Measurements from ENCODE around the gene PJA1.

The PJA1 gene

DNA sequence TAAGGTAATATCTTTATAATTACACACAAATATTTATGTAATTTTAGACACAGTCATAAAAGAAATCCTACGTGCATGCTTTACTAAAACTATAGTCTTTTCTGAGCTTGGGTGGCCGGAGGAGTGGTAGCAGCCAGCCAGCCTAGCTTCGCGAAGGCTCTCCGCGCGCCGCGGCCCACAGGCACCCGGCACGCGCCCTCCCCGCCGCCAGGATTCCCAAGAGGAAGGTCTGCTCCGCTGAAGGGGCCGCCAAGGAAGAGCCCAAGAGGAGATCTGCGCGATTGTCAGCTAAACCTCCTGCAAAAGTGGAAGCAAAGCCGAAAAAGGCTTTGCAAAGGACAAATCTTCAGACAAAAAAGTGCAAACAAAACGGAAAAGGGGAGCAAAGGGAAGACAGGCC lies 8.7 kb upstream of the PJA1 start:
- no peak for DNase-seq
- in situ Hi-C loops (cut with MboI; ENCODE audit: low pct_unique_long_range_greater_than_20kb, low sequenced_read_pairs): no loop called here

DNA sequence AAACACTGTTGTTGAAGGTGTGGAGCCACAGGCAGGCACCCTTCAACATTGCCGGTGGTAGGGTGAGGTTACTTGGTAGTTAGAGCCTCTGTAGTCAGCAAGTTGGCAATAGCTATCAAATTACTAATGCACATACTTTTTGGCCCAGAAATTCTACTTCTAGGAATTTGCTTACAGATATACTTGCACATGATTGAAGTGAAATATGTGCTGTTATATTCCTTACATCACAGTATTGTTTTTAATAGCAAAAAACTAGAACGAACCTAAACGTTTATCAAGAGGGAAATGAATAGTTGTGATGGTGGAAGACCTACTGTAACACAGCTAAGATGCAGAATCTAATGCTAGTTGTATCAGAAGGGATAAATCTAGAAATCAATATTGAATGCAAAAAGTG lies 7.7 kb upstream of the PJA1 start:
- no peak for DNase-seq
- in situ Hi-C loops (cut with MboI; ENCODE audit: low pct_unique_long_range_greater_than_20kb, low sequenced_read_pairs): no loop called here

DNA sequence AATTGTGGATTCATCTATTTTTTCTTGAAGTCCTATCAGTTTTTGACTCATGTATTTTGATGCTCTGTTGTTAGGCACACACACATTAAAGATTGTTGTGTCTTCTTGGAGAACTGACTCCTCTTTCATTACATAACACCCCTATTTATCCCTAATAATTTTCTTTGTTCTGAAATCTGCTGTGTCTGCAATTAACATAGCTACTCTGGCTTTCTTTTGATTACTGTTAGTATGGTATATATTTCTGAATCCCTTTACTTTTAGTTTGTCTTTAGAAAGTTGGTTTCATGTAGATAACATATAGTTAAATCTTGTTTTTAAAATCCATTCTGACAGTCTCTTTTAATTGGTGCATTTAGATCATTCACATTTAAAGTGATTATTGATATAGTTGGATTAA lies 5.1 kb upstream of the PJA1 start:
- no peak for DNase-seq
- in situ Hi-C loops (cut with MboI; ENCODE audit: low pct_unique_long_range_greater_than_20kb, low sequenced_read_pairs): no loop called here

DNA sequence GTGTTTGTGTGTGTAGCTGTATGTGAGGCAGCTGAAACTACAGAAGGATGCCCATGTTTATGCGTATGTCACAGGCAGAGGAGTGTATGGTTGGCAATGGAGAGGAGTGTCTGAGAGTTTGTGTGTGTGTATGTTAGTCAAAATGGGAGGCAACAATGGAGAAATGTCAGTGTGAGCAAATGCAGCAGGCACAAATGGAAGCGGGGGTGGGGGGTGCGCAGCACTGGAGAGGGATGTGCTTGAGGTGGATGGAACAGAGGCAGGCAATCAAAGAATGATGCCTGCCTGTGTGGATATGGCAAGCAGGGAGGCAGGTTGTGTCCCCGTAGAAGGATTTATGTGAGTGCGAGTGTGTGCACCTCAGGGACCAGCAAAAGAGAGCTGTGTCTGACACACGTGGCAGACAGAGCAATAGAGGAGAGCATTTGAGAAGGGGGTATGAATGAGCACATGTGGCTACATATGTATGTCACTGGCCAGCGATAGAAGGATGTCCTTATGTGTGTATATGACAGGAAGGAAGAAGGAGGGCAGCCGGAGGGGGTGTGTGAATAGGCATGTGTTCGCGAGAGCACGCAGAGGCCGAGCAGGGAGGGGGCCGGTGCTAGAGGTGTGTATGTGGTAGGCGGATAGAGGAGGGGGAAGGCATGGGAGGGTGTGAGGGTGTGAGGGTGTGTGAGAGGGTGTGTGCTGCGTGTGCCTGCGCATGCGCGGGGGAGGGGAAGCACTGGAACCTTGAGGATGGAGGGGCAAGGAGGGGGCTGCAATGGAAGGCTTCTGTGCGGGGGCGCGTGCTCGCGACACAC lies 1.1 kb downstream of the PJA1 start:
- peak; percentile 57 for DNase-seq
- in situ Hi-C loops (cut with MboI; ENCODE audit: low pct_unique_long_range_greater_than_20kb, low sequenced_read_pairs): no loop called here

DNA sequence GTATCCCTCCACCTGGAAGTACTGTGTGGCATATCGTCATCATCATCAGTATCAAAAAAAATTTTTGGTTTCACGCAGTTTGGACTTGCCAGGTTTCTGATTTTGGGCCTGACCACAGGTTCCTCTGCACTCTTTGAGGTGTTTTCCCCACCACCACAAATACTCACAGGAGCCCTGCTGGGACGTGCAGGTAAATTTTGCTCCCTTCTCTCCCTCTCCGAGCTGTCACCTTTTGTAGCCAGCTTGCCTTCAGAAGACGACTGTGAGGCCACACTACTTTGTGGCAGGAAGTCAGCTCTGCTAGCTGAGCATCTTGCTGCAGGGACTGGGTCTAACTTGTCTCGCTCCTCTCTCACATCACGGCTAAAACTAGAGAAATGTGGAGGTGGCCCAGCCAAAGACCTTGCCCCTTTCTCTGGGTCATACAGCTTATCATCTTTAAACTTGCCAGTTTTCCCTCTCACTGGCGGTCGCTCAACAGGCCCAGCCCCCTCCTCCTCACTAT lies 2.8 kb downstream of the PJA1 start:
- in situ Hi-C loops (cut with MboI; ENCODE audit: low pct_unique_long_range_greater_than_20kb, low sequenced_read_pairs): no loop called here
- no peak for DNase-seq

DNA sequence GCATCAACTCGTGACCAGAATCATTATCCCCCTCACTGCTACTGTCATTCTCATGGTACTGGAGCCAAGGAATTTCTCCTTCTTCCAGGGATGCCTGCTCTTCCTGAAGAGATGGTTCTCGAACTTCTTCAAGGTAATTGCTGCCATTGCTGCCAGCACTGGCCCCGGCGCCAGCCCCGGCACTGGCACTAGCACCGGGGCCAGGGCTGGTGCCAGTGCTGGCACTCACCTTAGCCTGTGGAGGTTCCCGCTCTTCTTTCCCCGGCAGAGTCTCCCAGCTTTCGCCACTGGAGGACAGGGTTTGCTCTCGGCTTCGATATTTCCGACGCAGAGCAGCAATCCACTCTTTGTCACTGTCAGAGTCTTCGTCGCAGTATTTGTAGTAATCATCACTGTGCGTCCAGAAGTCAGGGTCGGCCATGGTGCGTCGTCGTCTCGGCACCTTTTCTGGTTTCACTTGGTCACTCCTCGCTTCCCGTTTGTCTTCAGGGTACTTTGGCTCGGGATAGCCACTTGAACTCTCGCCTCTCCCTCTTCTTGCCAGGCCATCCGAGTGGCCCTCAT lies 3.4 kb downstream of the PJA1 start:
- no peak for DNase-seq

DNA sequence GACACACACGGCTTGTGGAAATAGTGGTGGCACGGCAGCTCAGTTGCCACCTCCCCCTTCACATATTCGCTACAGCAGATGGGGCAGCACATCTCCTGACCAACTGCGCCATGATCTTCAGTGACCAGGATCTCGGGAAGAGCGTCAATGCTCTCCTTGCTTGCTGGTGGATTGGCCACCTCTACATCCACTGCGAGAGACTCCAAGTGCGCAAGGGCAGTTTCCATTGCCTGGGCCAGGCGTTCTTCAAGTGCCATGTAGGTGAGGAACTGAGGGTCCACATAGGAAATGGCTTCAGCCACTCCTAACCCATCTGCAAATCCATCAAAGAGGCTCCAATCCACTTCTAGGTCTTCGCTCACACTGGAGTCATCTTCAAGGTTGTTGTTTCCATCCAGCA lies 3.9 kb downstream of the PJA1 start:
- in situ Hi-C loops (cut with MboI; ENCODE audit: low pct_unique_long_range_greater_than_20kb, low sequenced_read_pairs): no loop called here
- no peak for DNase-seq

More for the DNA sequence above, 3.4 kb downstream of the PJA1 start:
- in situ Hi-C loops (cut with MboI; ENCODE audit: low pct_unique_long_range_greater_than_20kb, low sequenced_read_pairs): no loop called here

DNA sequence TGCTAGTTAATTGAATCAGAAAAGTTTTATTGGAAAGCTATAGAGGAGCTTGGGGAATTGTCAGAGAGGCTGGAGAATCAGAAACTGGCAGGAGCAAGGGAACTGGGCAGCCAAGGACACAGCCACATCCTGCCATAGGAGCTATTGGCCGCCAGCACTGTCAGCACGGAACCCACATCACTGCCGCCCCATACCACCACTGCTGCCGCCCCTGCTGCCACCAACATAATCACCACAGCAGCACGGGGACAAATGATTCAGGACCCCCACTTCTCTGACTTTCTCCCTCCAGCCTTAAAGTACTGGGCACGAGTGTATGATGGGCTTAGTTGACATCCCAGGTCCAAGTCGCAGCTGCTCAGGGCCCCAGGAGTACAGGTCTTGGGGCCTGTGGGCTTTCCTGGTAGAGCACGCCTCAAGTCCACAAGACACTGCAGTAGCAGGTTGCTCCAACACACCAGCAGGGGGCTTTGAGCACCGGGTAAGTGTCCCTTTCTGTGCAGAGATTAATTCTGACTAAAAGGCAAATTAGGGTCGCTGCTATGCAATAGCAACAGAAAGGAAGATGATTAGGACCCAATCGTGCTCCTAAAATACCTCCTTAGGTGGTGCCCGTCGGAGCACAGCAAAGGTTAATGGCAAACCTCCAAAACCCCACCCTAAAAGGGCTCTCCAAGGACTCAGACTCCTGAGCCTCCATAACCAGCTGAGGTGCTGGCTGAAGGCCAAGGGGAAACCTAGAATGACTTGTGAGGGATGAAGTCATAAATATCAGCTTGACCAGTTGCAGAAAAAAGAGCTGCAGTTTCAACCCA lies 6.9 kb downstream of the PJA1 start:
- peak; percentile 43 for DNase-seq
- in situ Hi-C loops (cut with MboI; ENCODE audit: low pct_unique_long_range_greater_than_20kb, low sequenced_read_pairs): no loop called here

DNA sequence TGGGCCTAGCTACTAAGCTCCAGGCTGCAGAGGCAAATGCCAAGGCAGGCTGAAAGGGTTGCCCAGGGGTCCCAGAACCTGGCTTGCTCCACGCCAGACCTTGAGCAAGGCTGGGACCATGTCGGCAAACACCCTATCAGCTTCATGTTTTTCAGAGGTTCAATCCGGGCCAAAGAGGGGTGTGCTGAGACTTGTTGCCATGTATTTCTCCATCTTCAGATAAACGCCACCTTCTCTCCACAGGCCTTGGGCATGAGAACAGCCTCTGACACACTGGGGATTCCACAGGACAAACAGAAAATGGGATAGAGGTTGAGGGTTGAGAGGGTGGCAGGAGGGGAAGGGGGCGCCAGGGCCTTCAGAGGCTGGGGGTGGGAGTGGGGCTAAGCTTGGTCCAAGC lies 8.6 kb downstream of the PJA1 start:
- in situ Hi-C loops (cut with MboI; ENCODE audit: low pct_unique_long_range_greater_than_20kb, low sequenced_read_pairs): no loop called here
- no peak for DNase-seq

DNA sequence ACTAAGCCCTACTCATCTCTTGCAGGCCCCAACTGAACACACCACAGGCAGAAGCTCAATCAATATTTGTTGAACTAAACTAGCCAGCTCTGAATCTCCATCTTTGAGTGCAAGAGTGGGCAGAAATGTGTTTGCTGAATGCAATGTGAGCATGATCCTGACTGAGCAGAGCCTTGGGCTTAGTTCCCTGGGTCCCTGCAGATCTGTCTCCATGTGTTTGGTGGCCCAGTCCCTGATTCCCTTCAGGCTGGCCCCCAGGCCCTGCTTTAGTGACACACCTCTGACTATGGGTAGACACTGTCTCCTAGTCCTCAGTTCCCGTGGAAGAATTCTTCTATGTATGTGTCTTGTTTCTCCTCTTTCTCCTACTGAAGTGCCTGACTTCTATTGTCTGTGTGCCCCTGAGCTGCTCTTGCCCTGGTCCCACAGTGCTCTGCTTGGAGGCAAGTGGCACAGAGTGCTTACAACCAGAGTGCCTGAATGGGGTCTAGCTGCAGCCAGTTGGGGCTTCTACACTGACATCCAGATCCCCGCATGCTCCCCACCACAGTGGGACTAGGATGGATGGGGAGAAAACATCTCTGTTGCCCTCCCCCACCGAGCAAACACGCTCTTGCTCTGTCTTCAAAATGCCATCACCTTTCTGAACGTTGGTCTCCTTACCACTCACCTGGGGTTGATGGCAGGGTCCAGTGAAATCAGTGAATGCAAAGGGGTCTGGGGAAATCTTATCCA lies 9.3 kb downstream of the PJA1 start:
- no peak for DNase-seq
- in situ Hi-C loops (cut with MboI; ENCODE audit: low pct_unique_long_range_greater_than_20kb, low sequenced_read_pairs): no loop called here

DNA sequence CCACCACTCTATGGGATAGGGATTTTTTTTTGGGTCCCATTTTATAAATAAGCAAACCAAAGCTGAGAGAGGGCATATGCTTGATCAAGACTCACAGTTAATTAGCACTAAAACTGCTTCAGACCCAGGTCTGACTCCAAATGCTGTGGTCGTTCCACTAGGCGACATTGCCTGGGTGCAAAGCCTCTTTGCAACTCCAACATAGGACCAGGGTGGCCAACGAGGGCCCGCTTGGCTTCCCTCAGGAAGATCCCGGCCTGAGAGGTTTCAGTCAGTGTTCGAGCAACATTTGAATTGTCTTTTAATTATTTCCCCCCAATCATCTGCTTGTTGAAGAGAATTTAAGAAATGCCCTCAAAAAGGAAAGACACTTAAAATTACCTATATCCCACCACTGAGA lies 11.2 kb downstream of the PJA1 start:
- DNase-seq: no peak
- in situ Hi-C loops (cut with MboI; ENCODE audit: low pct_unique_long_range_greater_than_20kb, low sequenced_read_pairs): no loop called here

DNA sequence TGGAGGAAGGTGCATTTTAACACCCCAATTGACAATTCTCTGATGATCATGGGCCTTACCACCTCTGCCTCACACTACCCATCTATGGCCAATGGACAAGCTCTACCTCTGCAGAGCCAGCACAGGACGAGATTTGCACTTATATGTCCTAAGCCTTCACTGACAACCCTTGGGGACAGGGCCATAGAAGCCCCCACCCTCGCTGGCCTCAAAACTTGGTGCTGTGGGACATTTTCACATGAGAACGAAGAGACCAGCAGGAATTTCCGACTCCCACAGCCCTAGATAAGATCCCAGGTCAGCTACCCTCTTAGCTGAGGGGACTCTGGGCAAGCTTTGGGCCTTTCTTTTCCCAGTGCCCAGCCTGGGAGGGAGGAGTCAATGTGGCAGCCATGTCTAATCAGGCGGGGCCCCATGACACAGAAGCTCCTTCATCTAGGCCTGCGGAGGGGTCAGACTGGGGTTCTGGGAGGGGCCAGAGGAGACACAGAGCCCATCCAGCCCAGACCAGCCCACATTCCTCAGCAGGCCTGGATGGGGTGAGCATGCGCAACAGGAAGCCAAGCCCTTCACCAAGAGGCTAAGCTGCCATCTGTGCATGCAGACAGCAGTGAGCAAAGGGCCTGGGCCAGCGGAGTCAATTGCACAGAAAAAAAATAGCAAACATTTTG lies 12.1 kb downstream of the PJA1 start:
- no peak for DNase-seq
- in situ Hi-C loops (cut with MboI; ENCODE audit: low pct_unique_long_range_greater_than_20kb, low sequenced_read_pairs): no loop called here

DNA sequence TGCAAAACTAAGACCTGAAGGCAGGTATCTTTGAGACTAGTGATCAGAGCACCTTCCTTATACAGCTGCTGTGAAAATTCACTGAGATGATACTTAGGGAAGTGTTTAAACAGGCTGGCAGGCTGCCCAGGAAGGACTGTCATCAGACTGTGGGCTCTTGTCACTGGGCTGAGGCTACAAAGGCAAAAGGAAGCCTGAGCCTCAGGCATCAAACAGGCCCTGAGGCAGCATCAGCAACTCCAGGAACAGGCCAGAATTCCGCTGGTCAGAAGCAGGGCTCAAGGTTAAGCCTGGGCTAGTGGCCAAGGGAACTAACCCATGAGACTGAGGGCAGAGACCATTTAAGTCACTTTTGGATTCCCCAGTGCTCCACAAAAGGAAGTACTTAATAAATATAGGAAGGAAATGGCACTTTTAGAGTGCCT lies 12.8 kb downstream of the PJA1 start:
- DNase-seq: peak; percentile 58
- in situ Hi-C loops (cut with MboI; ENCODE audit: low pct_unique_long_range_greater_than_20kb, low sequenced_read_pairs): no loop called here

DNA sequence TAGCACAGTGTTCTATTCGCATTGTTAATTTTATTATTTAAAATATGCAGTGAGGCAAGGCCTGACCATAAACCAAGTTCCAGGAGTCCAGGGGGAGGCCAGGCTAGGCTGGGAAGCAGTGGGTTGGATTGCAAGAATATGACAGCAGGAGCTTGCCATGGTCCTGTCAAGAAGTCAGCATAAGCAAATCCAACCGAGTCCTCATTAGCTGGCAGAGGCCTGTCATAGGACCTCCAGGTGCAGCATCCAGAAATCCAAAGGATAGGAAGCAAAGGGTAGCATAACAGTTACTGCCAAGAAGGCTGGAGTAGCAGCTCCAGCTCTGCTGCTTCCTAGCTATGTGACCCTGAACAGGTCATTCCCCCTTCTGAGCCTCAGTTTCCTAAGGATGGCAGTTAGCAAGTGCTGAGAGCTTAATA lies 13.4 kb downstream of the PJA1 start:
- no peak for DNase-seq
- in situ Hi-C loops (cut with MboI; ENCODE audit: low pct_unique_long_range_greater_than_20kb, low sequenced_read_pairs): no loop called here

DNA sequence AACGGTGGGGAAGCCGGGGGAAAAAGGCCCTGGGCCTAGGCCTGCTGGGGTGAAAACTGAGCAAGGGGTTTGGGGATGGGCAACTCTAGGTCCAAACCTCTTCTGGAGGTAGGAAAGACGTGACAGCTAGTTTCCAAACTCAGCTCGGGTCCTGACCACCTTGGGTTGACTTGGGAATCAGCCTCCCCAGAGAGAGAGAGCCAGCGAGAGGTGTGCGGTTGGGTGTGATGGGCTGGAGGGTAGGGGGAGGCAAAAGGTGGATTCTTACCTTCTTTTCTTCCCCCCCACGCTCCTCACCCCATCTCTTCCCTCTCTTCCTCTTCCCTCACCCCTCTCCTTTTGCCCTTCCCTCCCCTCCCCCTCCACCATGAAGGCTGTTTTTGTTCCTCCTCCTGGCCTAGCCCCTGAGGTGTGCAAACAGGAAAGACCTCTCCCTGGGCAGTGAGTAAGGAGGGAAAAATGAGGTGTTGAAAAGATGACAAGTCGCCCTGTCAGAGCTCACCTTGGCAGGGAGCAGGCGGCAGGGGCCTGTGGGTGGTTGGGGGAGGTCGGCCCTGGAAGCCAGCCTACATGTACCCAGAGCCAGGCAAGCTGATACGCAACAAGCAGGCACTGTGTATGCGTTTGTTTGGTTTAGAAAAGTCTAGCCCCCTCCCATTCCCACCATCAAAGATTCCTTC lies 14.8 kb downstream of the PJA1 start:
- in situ Hi-C loops (cut with MboI; ENCODE audit: low pct_unique_long_range_greater_than_20kb, low sequenced_read_pairs): no loop called here
- DNase-seq: no peak

DNA sequence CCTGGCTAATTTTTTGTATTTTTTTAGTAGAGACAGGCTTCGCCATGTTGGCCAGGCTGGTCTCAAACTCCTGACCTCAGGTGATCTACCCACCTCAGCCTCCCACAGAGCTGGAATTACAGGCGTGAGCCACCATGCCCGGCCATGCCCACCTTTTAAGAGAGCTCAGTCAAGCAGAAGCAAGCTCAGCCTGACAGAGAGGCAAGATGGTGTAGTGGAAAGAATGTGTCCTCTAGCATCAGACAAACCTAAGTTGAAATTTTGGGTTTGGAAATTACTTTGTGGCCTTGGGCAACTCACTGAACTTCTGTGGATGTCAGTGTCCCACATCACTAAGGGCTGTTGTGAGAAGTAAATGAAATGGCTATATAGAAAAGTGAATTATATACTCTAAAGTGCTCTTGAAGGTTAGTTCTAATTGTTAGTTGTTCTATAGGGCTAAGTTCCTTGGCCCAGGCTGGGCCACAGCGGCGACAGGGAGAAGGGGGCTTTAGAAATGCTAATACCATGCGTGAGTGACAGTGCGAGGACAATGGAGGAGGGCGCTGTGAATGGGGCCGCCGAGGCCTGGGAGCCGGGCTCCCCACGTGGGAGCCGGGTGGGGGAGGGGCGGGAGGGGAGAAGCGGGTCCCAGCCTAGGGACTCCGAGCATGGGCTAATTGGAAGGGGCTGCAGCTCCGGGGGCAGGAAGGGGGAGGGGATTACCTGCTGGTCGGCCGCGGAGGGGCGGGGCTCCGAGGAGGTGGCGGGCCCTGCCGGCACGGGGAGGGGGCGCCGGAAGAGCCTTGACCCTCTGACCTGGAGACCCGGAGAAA lies 15.6 kb downstream of the PJA1 start:
- DNase-seq: no peak
- in situ Hi-C loops (cut with MboI; ENCODE audit: low pct_unique_long_range_greater_than_20kb, low sequenced_read_pairs): no loop called here

DNA sequence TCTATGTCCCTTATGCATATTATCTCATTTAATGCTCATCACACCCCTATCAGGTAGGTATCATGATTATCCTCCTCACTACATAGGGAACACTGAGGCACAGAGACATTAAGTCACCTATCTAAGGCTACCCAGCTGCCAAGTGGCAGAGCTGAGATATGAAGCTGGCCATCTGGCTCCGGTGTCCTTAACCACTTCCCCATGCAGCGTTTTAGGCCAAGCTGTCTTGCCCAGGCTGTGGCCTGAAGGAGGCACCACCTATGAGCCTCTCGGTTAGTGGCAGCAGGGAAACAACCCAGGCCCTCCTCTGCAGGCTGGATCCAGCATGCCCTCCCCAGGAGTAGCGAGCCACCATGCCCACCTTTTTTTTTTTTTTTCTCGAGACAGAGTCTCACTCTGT lies 16.3 kb downstream of the PJA1 start:
- in situ Hi-C loops (cut with MboI; ENCODE audit: low pct_unique_long_range_greater_than_20kb, low sequenced_read_pairs): no loop called here
- no peak for DNase-seq

DNA sequence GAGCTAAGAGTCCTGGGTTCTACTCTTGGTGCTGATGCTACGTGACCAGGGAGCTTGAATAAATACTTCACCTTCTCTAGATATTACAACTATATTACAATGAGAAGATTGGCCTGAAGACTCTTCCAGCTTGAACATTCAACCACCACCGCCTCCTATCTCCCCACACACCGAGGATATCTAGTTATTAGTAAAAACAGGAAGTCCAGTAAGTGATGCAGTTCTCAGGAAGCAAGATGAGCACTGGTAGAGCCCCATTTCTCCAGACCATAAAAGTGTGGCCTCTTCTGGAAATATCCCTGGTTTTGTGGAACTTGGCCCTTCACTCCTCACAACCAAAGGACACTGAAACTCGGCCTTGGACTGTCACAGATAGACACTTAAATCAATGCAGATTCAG lies 18.5 kb downstream of the PJA1 start:
- no peak for DNase-seq
- in situ Hi-C loops (cut with MboI; ENCODE audit: low pct_unique_long_range_greater_than_20kb, low sequenced_read_pairs): no loop called here

All from KBM-7 (cell line).